Measurements from ENCODE around the gene FGFRL1.

Gene FGFRL1

DNA sequence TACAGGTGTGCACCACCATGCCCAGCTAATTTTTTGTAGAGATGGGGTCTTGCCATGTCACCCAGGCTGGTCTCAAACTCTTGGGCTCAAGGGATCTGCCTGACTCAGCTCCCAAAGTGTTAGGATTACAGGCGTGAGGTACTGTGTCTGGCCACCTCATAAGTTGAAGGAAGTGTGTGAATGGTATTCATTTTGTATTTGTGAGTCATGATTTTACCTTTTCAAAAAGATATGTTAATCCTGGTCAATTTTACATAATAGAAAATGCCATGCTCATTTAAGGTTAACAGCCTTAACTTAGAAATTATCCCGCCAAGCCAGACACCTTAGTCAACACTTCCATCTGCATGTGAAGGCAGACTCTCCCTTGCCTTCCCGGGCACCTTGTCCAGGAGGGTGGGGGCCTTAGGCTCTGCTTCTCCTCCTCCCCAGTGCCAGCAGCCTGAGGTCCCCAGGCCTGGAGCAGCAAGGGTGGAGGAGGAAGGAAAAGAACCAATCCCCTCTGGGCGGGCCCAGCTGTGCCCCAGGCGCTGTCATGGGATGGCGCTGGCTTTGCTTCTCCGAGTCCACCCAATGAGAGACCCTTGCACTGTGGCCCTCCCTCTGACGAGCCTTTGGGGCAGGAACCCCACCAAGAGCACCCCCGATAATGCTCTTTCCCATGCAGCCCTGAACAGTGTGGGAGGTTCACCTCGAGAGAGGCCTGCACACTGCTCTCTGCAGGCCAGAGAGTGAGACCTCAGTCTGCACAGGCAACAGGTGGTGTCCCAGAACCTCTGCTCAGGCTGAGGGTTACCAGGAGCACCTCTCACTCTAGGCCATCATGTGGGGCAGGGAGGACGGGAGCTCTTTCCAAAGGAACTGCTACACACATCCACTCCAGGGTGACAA, 64.6 kb downstream of the FGFRL1 start:
- no peaks in the 10 kb centered on the region for H3K79me2 ChIP-seq (ENCODE audit: insufficient read depth, low read length)
- H3K36me3 ChIP-seq (ENCODE audit: insufficient read depth, low read length): no peaks in the 10 kb centered on the region
- H2AFZ ChIP-seq (ENCODE audit: low read length): no peak overlapping the region
- no peaks in the 10 kb centered on the region for H3K9me3 ChIP-seq (ENCODE audit: low read length)
- H3K4me1 ChIP-seq (ENCODE audit: insufficient read depth, low read length, severe bottlenecking): no peaks in the 10 kb centered on the region
- no peak overlapping the region for H3K9ac ChIP-seq (ENCODE audit: low read length)
- TF ChIP-seq, protein P1, sequence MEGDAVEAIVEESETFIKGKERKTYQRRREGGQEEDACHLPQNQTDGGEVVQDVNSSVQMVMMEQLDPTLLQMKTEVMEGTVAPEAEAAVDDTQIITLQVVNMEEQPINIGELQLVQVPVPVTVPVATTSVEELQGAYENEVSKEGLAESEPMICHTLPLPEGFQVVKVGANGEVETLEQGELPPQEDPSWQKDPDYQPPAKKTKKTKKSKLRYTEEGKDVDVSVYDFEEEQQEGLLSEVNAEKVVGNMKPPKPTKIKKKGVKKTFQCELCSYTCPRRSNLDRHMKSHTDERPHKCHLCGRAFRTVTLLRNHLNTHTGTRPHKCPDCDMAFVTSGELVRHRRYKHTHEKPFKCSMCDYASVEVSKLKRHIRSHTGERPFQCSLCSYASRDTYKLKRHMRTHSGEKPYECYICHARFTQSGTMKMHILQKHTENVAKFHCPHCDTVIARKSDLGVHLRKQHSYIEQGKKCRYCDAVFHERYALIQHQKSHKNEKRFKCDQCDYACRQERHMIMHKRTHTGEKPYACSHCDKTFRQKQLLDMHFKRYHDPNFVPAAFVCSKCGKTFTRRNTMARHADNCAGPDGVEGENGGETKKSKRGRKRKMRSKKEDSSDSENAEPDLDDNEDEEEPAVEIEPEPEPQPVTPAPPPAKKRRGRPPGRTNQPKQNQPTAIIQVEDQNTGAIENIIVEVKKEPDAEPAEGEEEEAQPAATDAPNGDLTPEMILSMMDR (IDR thresholded peaks at IDR 0.05; ENCODE audit: low read length): no peak
- TF ChIP-seq EZH2 (IDR thresholded peaks at IDR 0.05; ENCODE audit: borderline replicate concordance, low read length): no peak
- no peak overlapping the region for H3K4me3 ChIP-seq (ENCODE audit: low read depth, low read length, poor library complexity, severe bottlenecking)
- no peak overlapping the region for H3K4me2 ChIP-seq (ENCODE audit: low read length)
- H3F3A ChIP-seq (ENCODE audit: insufficient read depth, low read length): no peaks in the 10 kb centered on the region
- H3K9me2 ChIP-seq (ENCODE audit: low read depth, low read length): no peaks in the 10 kb centered on the region
- H4K20me1 ChIP-seq (ENCODE audit: insufficient read depth, low read length): no peaks in the 10 kb centered on the region
- H3K27ac ChIP-seq (ENCODE audit: low read depth, low read length, poor library complexity, severe bottlenecking): no peak overlapping the region
- no peaks in the 10 kb centered on the region for H3K27me3 ChIP-seq (ENCODE audit: insufficient read depth, low read length)

All from OCI-LY1 (cell line).